ENCODE measurements around the gene TNFAIP3.

The TNFAIP3 gene

DNA sequence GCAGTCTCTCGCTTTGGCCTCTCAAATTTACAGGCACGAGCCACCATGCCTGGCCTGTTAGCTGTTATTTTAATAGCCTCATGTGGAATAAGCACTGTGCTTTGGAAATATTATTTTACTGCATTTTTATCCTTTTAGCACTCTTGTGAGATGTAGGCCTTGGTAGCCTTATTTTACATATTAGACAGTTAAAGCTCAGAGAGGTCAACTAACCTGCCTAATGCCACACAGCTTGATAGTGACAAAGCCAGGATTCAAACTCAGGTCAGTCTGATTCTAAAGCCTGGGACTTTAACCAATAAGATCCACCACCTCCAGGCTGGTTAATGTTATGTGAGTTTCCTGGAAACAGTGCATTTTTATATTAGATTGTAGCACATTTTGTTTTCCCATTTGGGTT is 9.5 kb downstream of the TNFAIP3 start:
- Histone ChIP-seq H3K4me1 (ENCODE audit: control insufficient read depth, insufficient read depth, low read length) (peaks cover 7% of the 10 kb centered on the region), H3K36me3 (ENCODE audit: control insufficient read depth, insufficient read depth, low read length) (peaks cover 6% of the 10 kb centered on the region), H3K27me3 (ENCODE audit: control insufficient read depth, insufficient read depth, low read length) (no peaks in the 10 kb centered on the region), H3K4me3 (ENCODE audit: low read depth, low read length) (no peak overlapping the region), H3K9ac (ENCODE audit: low read depth, low read length) (no peak overlapping the region), H3K9me3 (ENCODE audit: control insufficient read depth, insufficient read depth, low read length) (no peaks in the 10 kb centered on the region)

DNA sequence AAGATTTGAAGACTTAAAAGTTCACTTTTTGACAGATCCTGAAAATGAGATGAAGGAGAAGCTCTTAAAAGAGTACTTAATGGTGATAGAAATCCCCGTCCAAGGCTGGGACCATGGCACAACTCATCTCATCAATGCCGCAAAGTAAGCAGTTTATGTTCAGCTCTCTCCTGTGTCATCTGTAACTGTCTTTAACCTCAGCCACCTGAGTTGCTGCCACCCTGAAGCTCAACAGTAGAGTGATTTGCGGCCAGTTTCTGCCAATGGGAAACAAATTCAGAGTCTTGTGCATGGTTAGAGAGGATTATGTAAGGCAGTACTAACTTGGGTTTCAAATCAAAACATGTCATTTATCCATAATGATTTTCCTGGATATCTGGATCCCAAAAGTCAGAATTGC is 10.1 kb downstream of the TNFAIP3 start:
- no peaks in the 10 kb centered on the region for H3K27me3 ChIP-seq (ENCODE audit: control insufficient read depth, insufficient read depth, low read length)
- H3K9me3 ChIP-seq (ENCODE audit: control insufficient read depth, insufficient read depth, low read length) = no peaks in the 10 kb centered on the region
- H3K9ac ChIP-seq (ENCODE audit: low read depth, low read length) = no peak overlapping the region
- peaks cover 7% of the 10 kb centered on the region for H3K4me1 ChIP-seq (ENCODE audit: control insufficient read depth, insufficient read depth, low read length)
- H3K4me3 ChIP-seq (ENCODE audit: low read depth, low read length) = no peak overlapping the region
- H3K36me3 ChIP-seq (ENCODE audit: control insufficient read depth, insufficient read depth, low read length) = peaks cover 5% of the 10 kb centered on the region

DNA sequence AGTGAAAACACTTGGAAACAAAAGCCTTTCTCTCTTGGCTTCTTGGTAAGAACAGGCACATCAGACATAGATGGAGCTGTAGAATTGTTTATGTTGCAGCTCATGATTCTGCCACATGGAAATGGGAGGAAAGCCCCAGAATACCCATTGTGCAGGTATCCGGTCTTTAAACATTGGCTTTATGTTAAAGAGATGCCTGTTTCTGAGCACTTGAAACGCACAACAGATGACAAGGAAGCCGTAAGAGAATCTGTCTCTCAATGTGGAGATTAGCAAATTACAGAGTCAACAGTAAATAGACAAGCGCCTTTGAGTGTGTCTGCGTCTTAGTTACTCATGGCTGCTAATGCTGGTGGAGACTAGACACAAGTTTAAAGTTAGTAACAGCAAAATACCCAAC is 10.5 kb downstream of the TNFAIP3 start:
- no peaks in the 10 kb centered on the region for H3K27me3 ChIP-seq (ENCODE audit: control insufficient read depth, insufficient read depth, low read length)
- peaks cover 7% of the 10 kb centered on the region for H3K4me1 ChIP-seq (ENCODE audit: control insufficient read depth, insufficient read depth, low read length)
- H3K9ac ChIP-seq (ENCODE audit: low read depth, low read length) = no peak overlapping the region
- no peaks in the 10 kb centered on the region for H3K9me3 ChIP-seq (ENCODE audit: control insufficient read depth, insufficient read depth, low read length)
- H3K4me3 ChIP-seq (ENCODE audit: low read depth, low read length) = no peak overlapping the region
- H3K36me3 ChIP-seq (ENCODE audit: control insufficient read depth, insufficient read depth, low read length) = peaks cover 3% of the 10 kb centered on the region

DNA sequence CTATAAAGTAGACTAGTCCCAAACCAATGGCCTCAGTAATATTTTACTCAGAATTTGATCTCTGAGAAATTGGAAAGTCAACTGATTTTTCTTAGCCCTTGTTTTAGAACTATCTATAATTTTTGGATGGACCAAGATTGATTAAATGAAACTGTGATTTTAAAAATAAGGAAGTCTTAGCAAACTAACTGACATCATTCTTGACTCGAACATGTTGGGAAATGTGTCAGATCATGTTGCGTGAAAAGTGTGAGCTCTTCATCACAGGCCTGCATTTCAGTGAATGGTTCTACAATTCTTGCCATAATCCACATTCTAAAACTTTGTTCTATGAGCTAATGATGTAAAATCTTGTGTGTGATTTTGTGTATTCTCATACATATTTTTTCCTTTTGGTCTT is 11.0 kb downstream of the TNFAIP3 start:
- Histone ChIP-seq H3K36me3 (ENCODE audit: control insufficient read depth, insufficient read depth, low read length) (peaks cover 3% of the 10 kb centered on the region), H3K4me1 (ENCODE audit: control insufficient read depth, insufficient read depth, low read length) (peaks cover 7% of the 10 kb centered on the region), H3K27me3 (ENCODE audit: control insufficient read depth, insufficient read depth, low read length) (no peaks in the 10 kb centered on the region)

DNA sequence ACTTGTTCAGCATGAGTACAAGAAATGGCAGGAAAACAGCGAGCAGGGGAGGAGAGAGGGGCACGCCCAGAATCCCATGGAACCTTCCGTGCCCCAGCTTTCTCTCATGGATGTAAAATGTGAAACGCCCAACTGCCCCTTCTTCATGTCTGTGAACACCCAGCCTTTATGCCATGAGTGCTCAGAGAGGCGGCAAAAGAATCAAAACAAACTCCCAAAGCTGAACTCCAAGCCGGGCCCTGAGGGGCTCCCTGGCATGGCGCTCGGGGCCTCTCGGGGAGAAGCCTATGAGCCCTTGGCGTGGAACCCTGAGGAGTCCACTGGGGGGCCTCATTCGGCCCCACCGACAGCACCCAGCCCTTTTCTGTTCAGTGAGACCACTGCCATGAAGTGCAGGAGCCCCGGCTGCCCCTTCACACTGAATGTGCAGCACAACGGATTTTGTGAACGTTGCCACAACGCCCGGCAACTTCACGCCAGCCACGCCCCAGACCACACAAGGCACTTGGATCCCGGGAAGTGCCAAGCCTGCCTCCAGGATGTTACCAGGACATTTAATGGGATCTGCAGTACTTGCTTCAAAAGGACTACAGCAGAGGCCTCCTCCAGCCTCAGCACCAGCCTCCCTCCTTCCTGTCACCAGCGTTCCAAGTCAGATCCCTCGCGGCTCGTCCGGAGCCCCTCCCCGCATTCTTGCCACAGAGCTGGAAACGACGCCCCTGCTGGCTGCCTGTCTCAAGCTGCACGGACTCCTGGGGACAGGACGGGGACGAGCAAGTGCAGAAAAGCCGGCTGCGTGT is 11.6 kb downstream of the TNFAIP3 start:
- Histone ChIP-seq H3K4me1 (ENCODE audit: control insufficient read depth, insufficient read depth, low read length) (peaks cover 7% of the 10 kb centered on the region), H3K9ac (ENCODE audit: low read depth, low read length) (no peak overlapping the region), H3K4me3 (ENCODE audit: low read depth, low read length) (no peak overlapping the region), H3K36me3 (ENCODE audit: control insufficient read depth, insufficient read depth, low read length) (peaks cover 3% of the 10 kb centered on the region), H3K27me3 (ENCODE audit: control insufficient read depth, insufficient read depth, low read length) (no peaks in the 10 kb centered on the region), H3K9me3 (ENCODE audit: control insufficient read depth, insufficient read depth, low read length) (no peaks in the 10 kb centered on the region)

More for the DNA sequence above, 11.0 kb downstream of the TNFAIP3 start:
- H3K4me3 ChIP-seq (ENCODE audit: low read depth, low read length) = no peak overlapping the region
- no peaks in the 10 kb centered on the region for H3K9me3 ChIP-seq (ENCODE audit: control insufficient read depth, insufficient read depth, low read length)
- no peak overlapping the region for H3K9ac ChIP-seq (ENCODE audit: low read depth, low read length)

DNA sequence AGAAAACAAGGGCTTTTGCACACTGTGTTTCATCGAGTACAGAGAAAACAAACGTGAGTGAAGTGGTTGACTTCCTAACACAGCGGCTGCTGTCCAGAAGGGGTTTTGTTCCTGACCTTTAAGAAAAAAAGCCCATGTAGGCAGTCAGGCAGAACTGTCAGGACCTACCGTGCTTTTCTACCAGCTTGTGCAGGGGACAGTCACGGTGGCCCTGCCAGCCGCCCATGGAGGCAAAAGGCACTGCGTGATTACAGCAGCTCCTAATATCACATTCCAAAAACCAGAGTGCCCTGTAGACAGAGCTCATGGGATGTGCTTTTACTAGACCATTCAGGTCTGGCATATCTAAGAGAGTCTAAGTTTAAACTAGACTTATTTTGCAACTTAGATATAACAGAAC is 12.2 kb downstream of the TNFAIP3 start:
- peaks cover 7% of the 10 kb centered on the region for H3K4me1 ChIP-seq (ENCODE audit: control insufficient read depth, insufficient read depth, low read length)
- no peak overlapping the region for H3K4me3 ChIP-seq (ENCODE audit: low read depth, low read length)
- H3K9ac ChIP-seq (ENCODE audit: low read depth, low read length) = no peak overlapping the region
- no peaks in the 10 kb centered on the region for H3K27me3 ChIP-seq (ENCODE audit: control insufficient read depth, insufficient read depth, low read length)
- no peaks in the 10 kb centered on the region for H3K9me3 ChIP-seq (ENCODE audit: control insufficient read depth, insufficient read depth, low read length)
- peaks cover 3% of the 10 kb centered on the region for H3K36me3 ChIP-seq (ENCODE audit: control insufficient read depth, insufficient read depth, low read length)

DNA sequence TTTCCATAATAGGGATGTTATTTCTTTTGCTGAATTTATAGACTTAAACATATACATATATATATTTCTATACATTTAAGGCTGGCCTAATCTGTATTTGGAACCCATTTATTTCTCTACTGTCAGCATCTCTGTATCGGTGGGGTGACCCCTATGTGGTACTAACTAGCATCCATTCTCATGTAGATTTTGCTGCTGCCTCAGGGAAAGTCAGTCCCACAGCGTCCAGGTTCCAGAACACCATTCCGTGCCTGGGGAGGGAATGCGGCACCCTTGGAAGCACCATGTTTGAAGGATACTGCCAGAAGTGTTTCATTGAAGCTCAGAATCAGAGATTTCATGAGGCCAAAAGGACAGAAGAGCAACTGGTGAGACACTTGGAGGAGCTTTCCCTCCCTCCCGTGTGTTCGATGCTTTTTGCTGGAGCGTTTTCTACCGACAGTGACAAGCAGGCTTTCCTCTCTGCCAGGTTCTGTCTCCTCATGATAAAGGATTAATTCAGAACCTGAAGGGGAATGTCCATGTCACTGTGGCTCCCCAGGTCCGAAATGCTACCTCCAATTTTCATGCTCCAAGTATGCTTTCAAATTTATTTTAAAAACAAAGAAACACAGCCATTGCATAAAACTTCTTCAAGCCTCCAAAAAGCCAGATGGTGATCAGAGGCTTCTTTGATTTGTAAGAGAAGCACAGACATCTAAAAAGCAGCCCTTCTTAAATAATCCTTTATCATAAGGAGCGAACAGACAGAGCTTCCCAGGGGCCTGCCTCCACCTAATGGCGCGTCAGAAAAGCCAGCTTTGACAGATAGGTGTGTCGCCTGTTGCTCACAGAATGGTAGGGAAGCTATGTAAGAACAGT is 13.1 kb downstream of the TNFAIP3 start:
- Histone ChIP-seq H3K9me3 (ENCODE audit: control insufficient read depth, insufficient read depth, low read length) (no peaks in the 10 kb centered on the region), H3K27me3 (ENCODE audit: control insufficient read depth, insufficient read depth, low read length) (no peaks in the 10 kb centered on the region), H3K4me1 (ENCODE audit: control insufficient read depth, insufficient read depth, low read length) (peaks cover 7% of the 10 kb centered on the region), H3K9ac (ENCODE audit: low read depth, low read length) (no peak overlapping the region), H3K4me3 (ENCODE audit: low read depth, low read length) (no peak overlapping the region), H3K36me3 (ENCODE audit: control insufficient read depth, insufficient read depth, low read length) (peaks cover 3% of the 10 kb centered on the region)

DNA sequence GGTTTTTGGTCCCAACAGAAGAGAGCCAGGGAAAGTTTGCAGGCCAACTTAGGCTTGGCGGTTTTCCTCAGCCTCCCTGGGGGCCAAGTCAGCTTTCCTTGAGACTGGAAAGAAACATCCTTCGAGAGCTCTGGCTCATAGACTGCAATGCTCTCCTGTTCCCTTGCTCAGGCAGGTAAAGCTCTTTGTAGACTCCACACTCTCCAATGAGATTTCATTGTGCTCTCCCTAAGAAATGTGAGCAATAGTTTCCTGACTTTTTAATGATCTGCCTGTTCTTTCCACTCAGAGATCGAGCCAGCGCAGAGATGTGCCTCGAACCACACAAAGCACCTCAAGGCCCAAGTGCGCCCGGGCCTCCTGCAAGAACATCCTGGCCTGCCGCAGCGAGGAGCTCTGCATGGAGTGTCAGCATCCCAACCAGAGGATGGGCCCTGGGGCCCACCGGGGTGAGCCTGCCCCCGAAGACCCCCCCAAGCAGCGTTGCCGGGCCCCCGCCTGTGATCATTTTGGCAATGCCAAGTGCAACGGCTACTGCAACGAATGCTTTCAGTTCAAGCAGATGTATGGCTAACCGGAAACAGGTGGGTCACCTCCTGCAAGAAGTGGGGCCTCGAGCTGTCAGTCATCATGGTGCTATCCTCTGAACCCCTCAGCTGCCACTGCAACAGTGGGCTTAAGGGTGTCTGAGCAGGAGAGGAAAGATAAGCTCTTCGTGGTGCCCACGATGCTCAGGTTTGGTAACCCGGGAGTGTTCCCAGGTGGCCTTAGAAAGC is 13.9 kb downstream of the TNFAIP3 start:
- peaks cover 3% of the 10 kb centered on the region for H3K36me3 ChIP-seq (ENCODE audit: control insufficient read depth, insufficient read depth, low read length)
- no peaks in the 10 kb centered on the region for H3K9me3 ChIP-seq (ENCODE audit: control insufficient read depth, insufficient read depth, low read length)
- H3K9ac ChIP-seq (ENCODE audit: low read depth, low read length) = no peak overlapping the region
- H3K4me1 ChIP-seq (ENCODE audit: control insufficient read depth, insufficient read depth, low read length) = peaks cover 7% of the 10 kb centered on the region
- no peaks in the 10 kb centered on the region for H3K27me3 ChIP-seq (ENCODE audit: control insufficient read depth, insufficient read depth, low read length)
- no peak overlapping the region for H3K4me3 ChIP-seq (ENCODE audit: low read depth, low read length)

DNA sequence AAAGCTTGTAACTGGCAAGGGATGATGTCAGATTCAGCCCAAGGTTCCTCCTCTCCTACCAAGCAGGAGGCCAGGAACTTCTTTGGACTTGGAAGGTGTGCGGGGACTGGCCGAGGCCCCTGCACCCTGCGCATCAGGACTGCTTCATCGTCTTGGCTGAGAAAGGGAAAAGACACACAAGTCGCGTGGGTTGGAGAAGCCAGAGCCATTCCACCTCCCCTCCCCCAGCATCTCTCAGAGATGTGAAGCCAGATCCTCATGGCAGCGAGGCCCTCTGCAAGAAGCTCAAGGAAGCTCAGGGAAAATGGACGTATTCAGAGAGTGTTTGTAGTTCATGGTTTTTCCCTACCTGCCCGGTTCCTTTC is 14.4 kb downstream of the TNFAIP3 start:
- H3K4me1 ChIP-seq (ENCODE audit: control insufficient read depth, insufficient read depth, low read length) = peaks cover 7% of the 10 kb centered on the region
- H3K27me3 ChIP-seq (ENCODE audit: control insufficient read depth, insufficient read depth, low read length) = no peaks in the 10 kb centered on the region

DNA sequence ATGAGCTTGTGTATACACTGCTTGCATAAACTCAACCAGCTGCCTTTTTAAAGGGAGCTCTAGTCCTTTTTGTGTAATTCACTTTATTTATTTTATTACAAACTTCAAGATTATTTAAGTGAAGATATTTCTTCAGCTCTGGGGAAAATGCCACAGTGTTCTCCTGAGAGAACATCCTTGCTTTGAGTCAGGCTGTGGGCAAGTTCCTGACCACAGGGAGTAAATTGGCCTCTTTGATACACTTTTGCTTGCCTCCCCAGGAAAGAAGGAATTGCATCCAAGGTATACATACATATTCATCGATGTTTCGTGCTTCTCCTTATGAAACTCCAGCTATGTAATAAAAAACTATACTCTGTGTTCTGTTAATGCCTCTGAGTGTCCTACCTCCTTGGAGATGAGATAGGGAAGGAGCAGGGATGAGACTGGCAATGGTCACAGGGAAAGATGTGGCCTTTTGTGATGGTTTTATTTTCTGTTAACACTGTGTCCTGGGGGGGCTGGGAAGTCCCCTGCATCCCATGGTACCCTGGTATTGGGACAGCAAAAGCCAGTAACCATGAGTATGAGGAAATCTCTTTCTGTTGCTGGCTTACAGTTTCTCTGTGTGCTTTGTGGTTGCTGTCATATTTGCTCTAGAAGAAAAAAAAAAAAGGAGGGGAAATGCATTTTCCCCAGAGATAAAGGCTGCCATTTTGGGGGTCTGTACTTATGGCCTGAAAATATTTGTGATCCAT is 15.3 kb downstream of the TNFAIP3 start:
- no peaks in the 10 kb centered on the region for H3K9me3 ChIP-seq (ENCODE audit: control insufficient read depth, insufficient read depth, low read length)
- H3K4me3 ChIP-seq (ENCODE audit: low read depth, low read length) = no peak overlapping the region
- peaks cover 3% of the 10 kb centered on the region for H3K36me3 ChIP-seq (ENCODE audit: control insufficient read depth, insufficient read depth, low read length)
- H3K27me3 ChIP-seq (ENCODE audit: control insufficient read depth, insufficient read depth, low read length) = no peaks in the 10 kb centered on the region
- H3K4me1 ChIP-seq (ENCODE audit: control insufficient read depth, insufficient read depth, low read length) = peaks cover 7% of the 10 kb centered on the region
- H3K9ac ChIP-seq (ENCODE audit: low read depth, low read length) = no peak overlapping the region

More for the DNA sequence above, 14.4 kb downstream of the TNFAIP3 start:
- Histone ChIP-seq H3K36me3 (ENCODE audit: control insufficient read depth, insufficient read depth, low read length) (peaks cover 3% of the 10 kb centered on the region), H3K4me3 (ENCODE audit: low read depth, low read length) (no peak overlapping the region), H3K9me3 (ENCODE audit: control insufficient read depth, insufficient read depth, low read length) (no peaks in the 10 kb centered on the region), H3K9ac (ENCODE audit: low read depth, low read length) (no peak overlapping the region)
